ENCODE results near the gene NCAPH2. TPM values are rescaled to one million over a fixed set of nuclear protein-coding genes. Genes with fewer than 3 reads are reported as not detected.

Gene NCAPH2
- total RNA-seq, 1 donor from 2014 or later, result 41.2 TPM

DNA sequence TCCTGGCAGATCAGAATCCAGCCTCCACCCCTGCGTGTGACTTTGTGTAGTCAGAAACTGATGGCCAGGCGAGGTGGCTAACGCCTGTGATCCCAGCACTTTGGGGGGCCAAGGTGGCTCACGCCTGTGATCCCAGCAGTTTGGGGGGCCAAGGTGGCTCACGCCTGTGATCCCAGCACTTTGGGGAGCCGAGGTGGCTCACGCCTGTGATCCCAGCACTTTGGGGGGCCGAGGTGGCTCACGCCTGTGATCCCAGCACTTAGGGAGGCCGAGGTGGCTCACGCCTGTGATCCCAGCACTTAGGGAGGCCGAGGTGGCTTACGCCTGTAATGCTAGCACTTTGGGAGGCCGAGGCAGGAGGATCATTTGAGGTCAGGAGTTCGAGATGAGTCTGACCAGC is 5.2 kb downstream of the NCAPH2 start:
- Mint-ChIP-seq H3K4me1 (peaks cover 11% of the 10 kb centered on the region), H3K27me3 (ENCODE audit: insufficient read depth, low read depth) (peaks cover 7% of the 10 kb centered on the region), H3K27ac (no peak overlapping the region), H3K9me3 (no peaks in the 10 kb centered on the region), H3K4me3 (no peak overlapping the region), H3K36me3 (peaks cover 15% of the 10 kb centered on the region)
- TF ChIP-seq EZH2 (IDR thresholded peaks at IDR 0.05) (no peak), EZH2phosphoT487 (IDR thresholded peaks at IDR 0.05) (no peak), CTCF (IDR thresholded peaks at IDR 0.05) (no peak)
- Histone ChIP-seq H3F3A (ENCODE audit: low read depth) (peaks cover 6% of the 10 kb centered on the region), H3K9ac (no peak overlapping the region), H2AFZ (replicated peaks) (no peak overlapping the region), H3K27ac (no peak overlapping the region), H4K20me1 (ENCODE audit: low read depth) (peaks cover 26% of the 10 kb centered on the region), H3K4me2 (no peak overlapping the region), H3K4me3 (no peak overlapping the region), H3K27me3 (no peaks in the 10 kb centered on the region), H3K36me3 (no peaks in the 10 kb centered on the region), H3K4me1 (peaks cover 9% of the 10 kb centered on the region), H3K79me2 (ENCODE audit: low read depth) (peaks cover 85% of the 10 kb centered on the region), H3K9me3 (ENCODE audit: low read depth) (no peaks in the 10 kb centered on the region)
- no peak for DNase-seq (ENCODE audit: low spot score)

GRCh38 chr22:50516068-50516467 is 8.0 kb downstream of the NCAPH2 start:
- H3K36me3 Mint-ChIP-seq, result peaks cover 19% of the 10 kb centered on the region
- DNase-seq (ENCODE audit: low spot score), result no peak
- no peak overlapping the region for H3K4me3 Mint-ChIP-seq
- peaks cover 57% of the 10 kb centered on the region for H3K79me2 ChIP-seq (ENCODE audit: low read depth)
- no peak overlapping the region for H3K27ac ChIP-seq
- TF ChIP-seq EZH2 (IDR thresholded peaks at IDR 0.05) (no peak), CTCF (IDR thresholded peaks at IDR 0.05) (no peak), EZH2phosphoT487 (IDR thresholded peaks at IDR 0.05) (no peak)
- no peaks in the 10 kb centered on the region for H3F3A ChIP-seq (ENCODE audit: low read depth)
- peaks cover 13% of the 10 kb centered on the region for H4K20me1 ChIP-seq (ENCODE audit: low read depth)
- H3K9me3 Mint-ChIP-seq, result no peaks in the 10 kb centered on the region
- H3K4me1 ChIP-seq, result no peaks in the 10 kb centered on the region
- no peak overlapping the region for H3K4me3 ChIP-seq
- no peak overlapping the region for H3K4me2 ChIP-seq
- no peak overlapping the region for H3K27ac Mint-ChIP-seq
- no peaks in the 10 kb centered on the region for H3K27me3 ChIP-seq
- H3K36me3 ChIP-seq, result no peaks in the 10 kb centered on the region
- no peaks in the 10 kb centered on the region for H3K4me1 Mint-ChIP-seq
- peaks cover 7% of the 10 kb centered on the region for H3K27me3 Mint-ChIP-seq (ENCODE audit: insufficient read depth, low read depth)
- H3K9ac ChIP-seq, result no peak overlapping the region
- no peak overlapping the region for H2AFZ ChIP-seq (replicated peaks)
- H3K9me3 ChIP-seq (ENCODE audit: low read depth), result no peaks in the 10 kb centered on the region

GRCh38 chr22:50516891-50517290 is 8.9 kb downstream of the NCAPH2 start:
- TF ChIP-seq EZH2phosphoT487 (IDR thresholded peaks at IDR 0.05), result no peak
- TF ChIP-seq EZH2 (IDR thresholded peaks at IDR 0.05), result no peak
- TF ChIP-seq CTCF (IDR thresholded peaks at IDR 0.05), result no peak
- Histone ChIP-seq H3K4me2 (no peak overlapping the region), H3K36me3 (no peaks in the 10 kb centered on the region), H3K9me3 (ENCODE audit: low read depth) (no peaks in the 10 kb centered on the region), H2AFZ (replicated peaks) (no peak overlapping the region), H3F3A (ENCODE audit: low read depth) (no peaks in the 10 kb centered on the region), H3K9ac (no peak overlapping the region), H3K79me2 (ENCODE audit: low read depth) (peaks cover 51% of the 10 kb centered on the region), H3K27ac (no peak overlapping the region), H3K4me3 (no peak overlapping the region), H4K20me1 (ENCODE audit: low read depth) (peaks cover 13% of the 10 kb centered on the region), H3K27me3 (no peaks in the 10 kb centered on the region), H3K4me1 (no peaks in the 10 kb centered on the region)
- Mint-ChIP-seq H3K9me3 (no peaks in the 10 kb centered on the region), H3K27me3 (ENCODE audit: insufficient read depth, low read depth) (peaks cover 7% of the 10 kb centered on the region), H3K27ac (no peak overlapping the region), H3K4me1 (no peaks in the 10 kb centered on the region), H3K36me3 (peaks cover 19% of the 10 kb centered on the region), H3K4me3 (no peak overlapping the region)
- DNase-seq (ENCODE audit: low spot score), result no peak

Data from neural progenitor cell (in vitro differentiated cells).